Smooth muscle cell (in vitro differentiated cells): ENCODE measurements around the gene MAPK1. TPM values are rescaled to one million over a fixed set of nuclear protein-coding genes. Genes with fewer than 3 reads are reported as not detected.

Experiments
- DNase-seq: peaks from one replicate; lab custom pipeline; 2025; ENCODE audit not compliant: unreplicated experiment; lab: John Stamatoyannopoulos, UW
- H2AFZ ChIP-seq: fragments of 200-600 bp; sonication (generic); 2 replicates; pipeline ENCODE4 v1.6.0; 2016; ENCODE audit warnings: antibody characterized with exemption, low read depth, mild to moderate bottlenecking
- H3F3A ChIP-seq: fragments of 200-600 bp; sonication (generic); 2 replicates; pipeline ENCODE4 v1.6.0; 2017; ENCODE audit warnings: antibody characterized with exemption, low read depth
- H3K27ac ChIP-seq: fragments of 200-600 bp; sonication (generic); 2 replicates; pipeline ENCODE4 v1.5.1; 2016; ENCODE audit warnings: low read depth, mild to moderate bottlenecking
- H3K27me3 ChIP-seq: fragments of 200-600 bp; sonication (generic); 2 replicates; pipeline ENCODE4 v1.6.1; 2016; ENCODE audit warnings: low read depth, mild to moderate bottlenecking
- H3K36me3 ChIP-seq: fragments of 200-600 bp; sonication (generic); 2 replicates; pipeline ENCODE4 v1.5.1; 2016; ENCODE audit warnings: low read depth
- H3K4me1 ChIP-seq: fragments of 200-600 bp; sonication (generic); 2 replicates; pipeline ENCODE4 v1.5.1; 2016; ENCODE audit warnings: low read depth
- H3K4me2 ChIP-seq: fragments of 200-600 bp; sonication (generic); 2 replicates; pipeline ENCODE4 v1.6.0; 2016; ENCODE audit warnings: mild to moderate bottlenecking
- H3K4me3 ChIP-seq: fragments of 200-600 bp; sonication (generic); 2 replicates; pipeline ENCODE4 v1.5.1; 2016; ENCODE audit warnings: mild to moderate bottlenecking
- H3K79me2 ChIP-seq: fragments of 200-600 bp; sonication (generic); 2 replicates; pipeline ENCODE4 v1.6.0; 2016; ENCODE audit warnings: low read depth, mild to moderate bottlenecking
- H3K9ac ChIP-seq: fragments of 200-600 bp; sonication (generic); 2 replicates; pipeline ENCODE4 v1.6.0; 2016; ENCODE audit warnings: low read depth
- H3K9me3 ChIP-seq: fragments of 200-600 bp; sonication (generic); replicated peaks from 2 replicates; pipeline ENCODE4 v1.5.1; 2016; ENCODE audit warnings: low read depth
- H4K20me1 ChIP-seq: fragments of 200-600 bp; sonication (generic); 2 replicates; pipeline ENCODE4 v1.6.0; 2016; ENCODE audit warnings: low read depth
- WGBS: methylation state at CpG from one replicate; pipeline ENCODE4 v1.1.7; 2016; ENCODE audit warnings: low lambda C conversion rate; 5-methylcytosine and 5-hydroxymethylcytosine counted together
- polyA plus RNA-seq: library from polyadenylated mRNA; unstranded; fragments of >200 nt; fragmentation: Nextera tagmentation; extraction: Ambion mirVana; gene quantifications from 2 replicates; pipeline ENCODE4 v1.2.1, GENCODE V29; 2016
- total RNA-seq: library from RNA; depleted of rRNA; stranded (reverse); fragments of >200 nt; gene quantifications from 2 replicates; pipeline ENCODE4 v1.2.3, GENCODE V29; 2014
- TF ChIP-seq, protein P1 (sequence below): fragments of 200-600 bp; sonication (generic); IDR thresholded peaks from 2 replicates; pipeline ENCODE4 v1.5.1; 2017; ENCODE audit warnings: borderline replicate concordance, mild to moderate bottlenecking, antibody characterized with exemption; ENCODE audit not compliant: insufficient read depth, poor library complexity, severe bottlenecking

The MAPK1 gene
- total and polyA plus RNA-seq, 2 experiments from 2014 or later: 57.1 to 62.3 TPM

DNA sequence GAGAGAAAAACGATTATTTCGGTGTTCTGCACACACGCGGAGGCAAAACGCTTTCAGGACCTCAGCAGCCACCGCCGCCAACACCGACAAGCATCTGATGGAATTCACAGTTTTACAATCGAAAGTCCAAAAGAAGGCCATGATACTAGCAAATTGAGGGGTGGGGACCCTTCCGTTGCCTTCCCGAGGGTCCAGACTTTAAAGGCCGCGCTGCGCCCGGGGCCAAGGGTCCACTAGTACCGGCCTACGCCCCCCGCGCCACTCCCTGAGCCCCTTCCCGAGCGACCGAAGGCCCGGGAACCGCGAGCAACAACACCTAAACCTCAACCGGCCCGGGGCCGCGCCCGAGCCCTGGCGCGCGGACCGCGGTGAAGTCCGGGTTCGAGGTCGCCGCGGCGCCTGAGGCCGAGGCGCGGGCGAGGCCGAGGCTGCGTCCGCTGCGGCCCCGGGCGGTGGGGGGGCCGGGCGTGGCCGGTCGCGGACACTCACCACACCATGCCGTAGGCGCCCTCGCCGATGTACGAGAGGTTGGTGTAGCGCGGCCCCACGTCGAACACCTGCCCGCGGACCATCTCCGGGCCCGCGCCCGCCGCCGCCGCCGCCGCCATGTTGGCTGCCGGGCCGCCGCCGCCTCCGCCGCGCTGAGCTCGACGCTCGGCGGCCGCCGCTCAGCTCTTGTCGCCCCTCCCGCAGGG lies 465 bp downstream of the MAPK1 start:
- Histone ChIP-seq H3K27ac (peak overlapping the region; percentile 56), H3K9ac (peak overlapping the region; percentile 86), H4K20me1 (peaks cover 50% of the 10 kb centered on the region), H2AFZ (peak overlapping the region; percentile 91), H3K79me2 (peaks cover 51% of the 10 kb centered on the region), H3K9me3 (no peaks in the 10 kb centered on the region), H3K36me3 (no peaks in the 10 kb centered on the region), H3K4me2 (peak overlapping the region; percentile 99), H3K4me3 (peak overlapping the region; percentile 92), H3K4me1 (peaks cover 18% of the 10 kb centered on the region), H3K27me3 (no peaks in the 10 kb centered on the region), H3F3A (no peaks in the 10 kb centered on the region)
- 2% methylated on average over 73 of the region's 91 CpGs for WGBS
- DNase-seq: no peak
- TF ChIP-seq, protein P1, sequence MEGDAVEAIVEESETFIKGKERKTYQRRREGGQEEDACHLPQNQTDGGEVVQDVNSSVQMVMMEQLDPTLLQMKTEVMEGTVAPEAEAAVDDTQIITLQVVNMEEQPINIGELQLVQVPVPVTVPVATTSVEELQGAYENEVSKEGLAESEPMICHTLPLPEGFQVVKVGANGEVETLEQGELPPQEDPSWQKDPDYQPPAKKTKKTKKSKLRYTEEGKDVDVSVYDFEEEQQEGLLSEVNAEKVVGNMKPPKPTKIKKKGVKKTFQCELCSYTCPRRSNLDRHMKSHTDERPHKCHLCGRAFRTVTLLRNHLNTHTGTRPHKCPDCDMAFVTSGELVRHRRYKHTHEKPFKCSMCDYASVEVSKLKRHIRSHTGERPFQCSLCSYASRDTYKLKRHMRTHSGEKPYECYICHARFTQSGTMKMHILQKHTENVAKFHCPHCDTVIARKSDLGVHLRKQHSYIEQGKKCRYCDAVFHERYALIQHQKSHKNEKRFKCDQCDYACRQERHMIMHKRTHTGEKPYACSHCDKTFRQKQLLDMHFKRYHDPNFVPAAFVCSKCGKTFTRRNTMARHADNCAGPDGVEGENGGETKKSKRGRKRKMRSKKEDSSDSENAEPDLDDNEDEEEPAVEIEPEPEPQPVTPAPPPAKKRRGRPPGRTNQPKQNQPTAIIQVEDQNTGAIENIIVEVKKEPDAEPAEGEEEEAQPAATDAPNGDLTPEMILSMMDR: no peak

DNA sequence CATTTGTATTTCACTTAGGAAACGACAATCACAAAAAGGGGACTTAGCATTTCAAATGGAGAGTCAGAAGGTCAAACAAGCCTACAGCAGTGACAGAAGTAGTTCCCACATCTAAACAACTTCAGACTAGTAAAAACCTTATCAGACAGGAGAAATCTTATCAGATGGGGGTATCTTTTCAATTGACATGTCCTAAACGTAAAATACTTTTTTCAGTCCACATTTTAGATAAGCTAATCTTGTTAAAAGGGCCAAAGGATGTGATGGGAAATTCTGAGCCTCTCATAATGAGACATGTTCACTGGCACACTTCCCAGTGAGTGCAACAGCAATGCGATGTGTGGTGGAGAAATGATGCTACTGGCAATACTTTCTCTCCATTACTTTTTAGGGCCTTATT lies 2.4 kb downstream of the MAPK1 start:
- Histone ChIP-seq H4K20me1 (peaks cover 69% of the 10 kb centered on the region), H3K4me1 (peaks cover 24% of the 10 kb centered on the region), H3K36me3 (no peaks in the 10 kb centered on the region), H3K9ac (no peak overlapping the region), H3K27ac (no peak overlapping the region), H3F3A (no peaks in the 10 kb centered on the region), H2AFZ (no peak overlapping the region), H3K9me3 (no peaks in the 10 kb centered on the region), H3K79me2 (peaks cover 70% of the 10 kb centered on the region), H3K4me2 (peak overlapping the region; percentile 99), H3K4me3 (peak overlapping the region; percentile 92), H3K27me3 (no peaks in the 10 kb centered on the region)
- no peak for DNase-seq
- TF ChIP-seq, protein P1: no peak
- 20% methylated on average over 3 of the region's 3 CpGs for WGBS

DNA sequence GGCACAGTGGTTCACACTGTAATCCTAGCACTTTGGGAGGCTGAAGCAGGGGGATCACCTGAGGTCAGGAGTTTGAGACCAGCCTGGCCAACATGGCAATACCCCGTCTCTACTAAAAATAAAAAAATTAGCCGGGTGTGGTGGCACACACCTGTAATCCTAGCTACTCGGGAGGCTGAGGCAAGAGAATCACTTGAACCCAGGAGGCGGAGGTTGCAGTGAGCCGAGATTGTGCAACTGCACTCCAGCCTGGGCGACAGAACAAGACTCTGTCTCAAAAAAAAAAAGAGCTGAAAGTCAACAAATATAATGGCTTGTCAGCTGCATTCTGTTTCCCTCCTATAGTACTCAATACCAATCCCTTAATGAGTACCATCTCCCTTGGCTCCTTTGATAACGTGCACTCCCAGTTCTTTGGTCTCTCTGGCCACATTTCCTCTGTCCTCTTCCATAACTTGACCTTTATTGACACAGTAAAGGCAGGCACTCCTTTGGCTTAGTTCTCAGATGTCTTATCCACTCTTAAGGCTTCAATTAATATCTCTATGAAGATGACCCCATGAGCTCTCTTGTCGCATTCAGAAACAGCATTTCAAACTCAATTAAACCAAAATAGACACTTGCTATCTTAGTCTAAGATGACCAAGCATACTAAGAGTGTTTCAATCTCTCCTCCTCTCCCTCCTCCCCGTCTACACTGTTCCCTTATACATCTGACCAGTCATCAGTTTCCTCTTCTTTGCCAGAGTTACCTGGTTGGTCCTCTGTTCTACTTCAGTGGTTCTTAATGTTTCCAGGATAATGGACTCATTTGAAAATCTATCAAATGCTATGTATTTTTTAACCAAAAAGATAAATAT lies 4.8 kb downstream of the MAPK1 start:
- Histone ChIP-seq H3K9me3 (no peaks in the 10 kb centered on the region), H3F3A (no peaks in the 10 kb centered on the region), H3K27me3 (no peaks in the 10 kb centered on the region), H3K4me2 (no peak overlapping the region), H3K36me3 (no peaks in the 10 kb centered on the region), H3K4me3 (no peak overlapping the region), H3K4me1 (peaks cover 24% of the 10 kb centered on the region), H4K20me1 (peaks cover 93% of the 10 kb centered on the region), H3K9ac (no peak overlapping the region), H3K27ac (no peak overlapping the region), H2AFZ (no peak overlapping the region), H3K79me2 (peaks cover 94% of the 10 kb centered on the region)
- DNase-seq: no peak
- TF ChIP-seq, protein P1: no peak
- WGBS: 94% methylated on average over 9 of the region's 9 CpGs
